Measurements from ENCODE around the gene DRAP1.
A peak's percentile ranks its signal among the peaks of the same experiment; 100 is the strongest.
"Not testable (repeated sequence)": the region's sequence is repeated elsewhere in the genome, so short reads cannot be mapped to it uniquely, and the experiment has no call there.

The DRAP1 gene

GRCh38 chr11:65934014-65934413 is 14.8 kb downstream of the DRAP1 start:
- DNase-seq: no peak

DNA sequence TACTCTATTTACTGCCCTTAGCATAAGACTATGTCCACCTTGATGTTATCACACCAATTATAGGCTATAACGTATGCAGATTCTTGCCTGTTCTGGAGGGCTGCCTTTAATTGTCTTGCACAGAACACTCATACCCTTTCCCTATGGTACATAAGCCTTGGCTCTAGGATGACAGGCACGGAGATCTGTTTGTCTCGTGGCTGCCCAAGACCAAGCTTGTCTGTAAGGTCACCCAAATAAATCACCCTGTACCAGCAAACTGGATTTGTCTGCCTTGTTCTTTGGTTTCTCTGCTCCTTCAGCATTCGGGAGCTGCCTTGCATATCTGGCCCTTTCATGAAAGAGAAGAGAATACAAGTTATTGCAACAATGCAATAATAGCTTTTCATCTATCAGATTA is 18.5 kb downstream of the DRAP1 start:
- DNase-seq: no peak

DNA sequence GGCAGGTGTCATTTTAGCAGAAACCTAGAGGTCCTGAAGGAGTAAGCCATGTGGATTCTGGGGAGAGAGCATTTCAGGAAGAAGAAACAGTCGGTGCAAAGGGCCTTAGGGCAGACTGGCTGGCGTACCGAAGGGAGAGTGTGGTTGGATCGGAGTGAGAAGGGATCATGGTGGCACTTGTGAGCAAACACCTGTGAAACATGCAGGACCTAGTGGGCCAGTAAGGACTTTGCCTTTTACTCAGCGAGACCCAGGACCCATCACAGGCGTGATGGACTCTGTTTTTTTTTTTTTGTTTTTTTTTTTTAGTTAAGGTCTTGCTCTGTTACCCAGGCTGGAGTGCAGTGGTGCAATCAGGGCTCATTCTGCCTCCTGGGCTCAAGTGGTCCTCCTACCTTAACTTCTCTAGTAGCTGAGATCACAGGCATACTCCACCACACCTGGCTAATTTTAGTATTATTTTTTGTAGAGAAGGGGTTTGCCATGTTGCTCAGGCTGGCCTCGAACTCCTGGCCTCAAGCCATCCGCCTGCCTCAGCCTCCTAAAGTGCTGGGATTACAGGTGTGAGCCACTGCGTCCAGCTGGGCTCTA is 22.6 kb downstream of the DRAP1 start:
- DNase-seq: no peak

- no peak for DNase-seq
These were observed 23.3 kb downstream of the DRAP1 start for GRCh38 chr11:65942531-65942930.

DNA sequence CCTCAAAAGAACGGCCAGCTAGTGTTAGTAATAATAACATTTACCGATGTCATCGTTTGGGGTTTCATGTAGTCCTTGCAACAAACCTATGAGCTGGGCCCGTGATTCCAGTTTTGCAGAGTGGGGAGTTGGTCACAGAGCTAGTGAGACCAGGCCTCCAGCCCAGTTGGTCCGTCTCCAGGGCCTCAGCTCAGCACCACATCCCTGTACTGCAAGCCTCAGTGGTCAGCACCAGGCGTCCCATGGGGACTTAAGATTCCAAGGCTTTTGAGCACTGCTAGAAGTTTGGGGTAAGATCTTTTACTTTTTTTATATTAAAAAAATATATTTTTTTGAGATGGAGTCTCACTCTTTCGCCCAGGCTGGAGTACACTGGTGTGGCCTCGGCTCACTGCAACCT is 25.0 kb downstream of the DRAP1 start:
- no peak for DNase-seq

- DNase-seq: no peak
These were observed 25.5 kb downstream of the DRAP1 start for GRCh38 chr11:65944767-65945166.

GRCh38 chr11:65945430-65945911 is 26.2 kb downstream of the DRAP1 start, which contains the start of gene TSGA10IP:
Gene TSGA10IP, plus strand, starts transcription at chr11:65945480. Its CDS starts 196 bp downstream, at chr11:65945676.
- DNase-seq: no peak

GRCh38 chr11:65945941-65946558 is 26.8 kb downstream of the DRAP1 start:
- DNase-seq: no peak

GRCh38 chr11:65946655-65947054 is 27.4 kb downstream of the DRAP1 start:
- DNase-seq: no peak

DNA sequence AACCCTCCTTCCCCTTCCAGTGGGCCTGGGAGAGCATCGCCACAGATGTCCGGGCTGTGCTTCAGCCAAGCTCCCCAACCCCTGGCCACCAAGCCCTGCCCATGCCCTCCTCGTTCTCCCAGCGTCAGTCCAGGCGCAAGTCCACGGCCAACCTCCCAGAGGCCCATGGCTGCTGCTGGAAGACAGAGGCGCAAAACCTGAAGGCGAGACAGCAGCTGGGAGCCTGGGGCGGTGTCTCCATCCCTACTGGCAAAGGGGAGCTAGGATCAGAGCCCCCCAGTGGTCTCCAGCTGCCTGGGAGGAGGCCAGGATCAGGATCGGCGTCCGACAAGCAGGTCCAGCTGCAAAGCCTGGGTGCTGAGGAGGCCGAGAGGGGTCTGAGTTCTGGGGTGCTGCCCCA is 27.9 kb downstream of the DRAP1 start:
- DNase-seq: no peak

GRCh38 chr11:65947603-65948125 is 28.4 kb downstream of the DRAP1 start:
- DNase-seq: no peak

DNA sequence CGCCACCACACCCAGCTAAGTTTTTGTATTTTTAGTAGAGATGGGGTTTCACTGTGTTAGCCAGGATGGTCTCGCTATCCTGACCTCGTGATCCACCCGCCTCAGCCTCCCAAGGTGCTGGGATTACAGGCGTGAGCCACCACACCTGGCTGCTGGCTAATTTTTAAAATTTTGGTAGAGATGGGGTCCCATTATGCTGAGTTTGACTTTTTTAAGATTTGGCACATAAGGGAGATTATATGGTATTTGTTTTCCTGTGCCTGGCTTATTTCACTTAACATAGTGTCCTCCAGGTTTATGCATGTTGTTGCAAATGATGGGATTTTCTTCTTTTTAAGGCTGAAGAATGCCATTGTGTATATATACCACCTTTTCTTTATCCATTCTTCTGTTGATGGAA is 31.5 kb downstream of the DRAP1 start:
- not testable (repeated sequence) for DNase-seq

DNA sequence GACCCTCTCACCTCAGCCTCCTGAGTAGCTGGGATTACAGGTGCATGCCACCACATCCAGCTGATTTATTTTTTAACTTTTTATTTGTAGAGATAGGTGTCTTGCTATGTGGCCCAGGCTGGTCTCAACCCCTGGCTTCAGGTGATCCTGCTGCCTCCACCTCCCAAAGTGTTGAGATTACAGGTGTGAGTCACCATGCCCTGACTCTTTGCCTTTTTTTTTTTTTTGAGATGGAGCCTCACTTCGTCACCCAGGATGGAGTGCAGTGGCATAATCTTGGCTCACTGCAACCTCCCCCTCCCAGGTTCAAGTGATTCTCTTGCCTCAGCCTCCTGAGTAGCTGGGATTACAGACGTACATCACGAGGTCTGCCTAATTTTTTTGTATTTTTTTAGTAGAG is 32.4 kb downstream of the DRAP1 start:
- not testable (repeated sequence) for DNase-seq

- no peak for DNase-seq
These were observed 32.9 kb downstream of the DRAP1 start for GRCh38 chr11:65952052-65952521.

DNA sequence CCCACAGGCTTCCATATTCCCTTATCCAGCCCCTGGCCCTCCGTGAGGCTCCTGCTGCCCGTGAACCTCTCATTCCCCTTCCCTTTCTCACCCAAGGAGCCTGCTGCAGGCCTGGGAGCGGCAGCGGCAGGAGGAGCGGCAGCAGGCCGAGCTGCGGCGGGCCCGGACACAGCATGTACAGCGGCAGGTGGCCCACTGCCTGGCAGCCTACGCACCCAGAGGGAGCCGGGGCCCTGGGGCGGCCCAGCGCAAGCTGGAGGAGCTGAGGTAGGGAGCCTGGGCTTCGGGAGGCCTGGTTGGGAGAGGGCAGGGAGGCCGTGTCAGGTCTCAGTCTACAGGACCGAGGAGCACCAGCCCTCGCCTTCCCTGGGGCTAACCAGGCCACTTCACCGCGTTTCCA is 34.2 kb downstream of the DRAP1 start:
- no peak for DNase-seq

GRCh38 chr11:65954771-65955170 is 35.5 kb downstream of the DRAP1 start:
- no peak for DNase-seq

- no peak for DNase-seq
These were observed 39.1 kb downstream of the DRAP1 start for GRCh38 chr11:65958291-65958690.

GRCh38 chr11:65958774-65959420 is 39.7 kb downstream of the DRAP1 start:
- no peak for DNase-seq

DNA sequence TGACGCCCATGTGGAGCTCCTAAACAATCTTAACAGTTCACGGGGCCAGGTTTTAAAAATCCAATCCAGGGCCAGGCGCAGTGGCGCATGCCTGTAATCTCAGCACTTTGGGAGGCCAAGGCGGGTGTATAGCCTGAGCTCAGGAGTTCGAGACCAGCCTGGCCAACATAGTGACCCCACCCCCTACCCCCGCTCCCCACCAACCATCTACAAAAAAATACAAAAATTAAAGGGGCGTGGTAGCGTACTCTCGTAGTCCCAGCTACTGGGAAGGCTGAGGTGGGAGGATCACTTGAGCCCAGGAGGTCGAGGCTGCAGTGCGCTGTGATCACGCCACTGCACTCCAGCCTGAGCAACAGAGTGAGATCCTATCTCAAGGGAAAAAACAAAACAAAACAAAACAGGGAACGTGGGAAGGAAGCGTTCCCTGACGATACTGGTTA is 41.6 kb downstream of the DRAP1 start:
- DNase-seq: no peak

- peak; percentile 93 for DNase-seq
These were observed 42.3 kb downstream of the DRAP1 start, which contains the start of gene SART1 for GRCh38 chr11:65961267-65962140. Gene SART1, plus strand, starts transcription at chr11:65961734. Its CDS starts 47 bp downstream, at chr11:65961781.

- DNase-seq: no peak
These were observed 42.9 kb downstream of the DRAP1 start for GRCh38 chr11:65962141-65962564.

DNA sequence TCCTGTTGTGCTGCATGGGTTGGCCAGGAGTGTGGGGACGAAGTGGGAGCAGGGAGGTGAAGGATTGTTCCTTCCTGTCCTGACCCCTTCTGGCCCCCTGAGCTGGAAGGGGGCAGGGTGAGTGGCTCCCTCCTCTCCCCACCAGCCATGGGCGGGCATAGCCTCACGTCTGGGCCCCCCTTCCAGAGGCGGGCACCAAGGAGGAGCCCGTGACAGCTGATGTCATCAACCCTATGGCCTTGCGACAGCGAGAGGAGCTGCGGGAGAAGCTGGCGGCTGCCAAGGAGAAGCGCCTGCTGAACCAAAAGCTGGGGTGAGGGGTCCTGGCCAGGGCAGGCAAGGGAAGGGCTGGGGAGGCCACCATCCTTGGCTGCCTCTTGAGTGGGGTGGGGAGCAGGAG is 45.7 kb downstream of the DRAP1 start:
- no peak for DNase-seq

All from activated CD8-positive, alpha-beta memory T cell treated with anti-CD3 and anti-CD28 coated beads, Interleukin-2, amount 50 U/mL, for 4 hours (primary cell).